ENCODE results near the gene SNUPN.
A peak's percentile ranks its signal among the peaks of the same experiment; 100 is the strongest.

SNUPN gene

GRCh38 chr15:75625542-75626347 is at the start of gene SNUPN:
Gene SNUPN (minus strand): TSS chr15:75625725. CDS start chr15:75621051, 4,674 bp downstream.
- DNase-seq = peak; percentile 92 to 94

GRCh38 chr15:75674366-75674765 is 48.8 kb upstream of the SNUPN start:
- no peak for DNase-seq

- no peak for DNase-seq
Measured at GRCh38 chr15:75673426-75674235, 48.1 kb upstream of the SNUPN start.

GRCh38 chr15:75672646-75673425 is 47.3 kb upstream of the SNUPN start:
- DNase-seq = no peak

- no peak for DNase-seq
Measured at GRCh38 chr15:75671730-75672602, 46.4 kb upstream of the SNUPN start.

- no peak for DNase-seq
Measured at GRCh38 chr15:75669879-75670212, 44.3 kb upstream of the SNUPN start.

- no peak for DNase-seq
Measured at GRCh38 chr15:75669191-75669878, 43.8 kb upstream of the SNUPN start.

GRCh38 chr15:75666823-75667501 is 41.4 kb upstream of the SNUPN start:
- DNase-seq = no peak

- DNase-seq = no peak
Measured at GRCh38 chr15:75663931-75664421, 38.5 kb upstream of the SNUPN start.

GRCh38 chr15:75662823-75663519 is 37.4 kb upstream of the SNUPN start:
- DNase-seq = no peak

- DNase-seq = no peak
Measured at GRCh38 chr15:75661756-75662140, 36.2 kb upstream of the SNUPN start.

- no peak for DNase-seq
Measured at GRCh38 chr15:75661100-75661755, 35.7 kb upstream of the SNUPN start.

GRCh38 chr15:75659928-75660645 is 34.6 kb upstream of the SNUPN start:
- DNase-seq = no peak

- DNase-seq = no peak
Measured at GRCh38 chr15:75659141-75659771, 33.7 kb upstream of the SNUPN start.

GRCh38 chr15:75656813-75657212 is 31.3 kb upstream of the SNUPN start:
- DNase-seq = no peak

- no peak for DNase-seq
Measured at GRCh38 chr15:75656331-75656730, 30.8 kb upstream of the SNUPN start.

- no peak for DNase-seq
Measured at GRCh38 chr15:75655931-75656330, 30.4 kb upstream of the SNUPN start.

GRCh38 chr15:75654201-75654907 is 28.8 kb upstream of the SNUPN start:
- DNase-seq = no peak
